HG02678 (cell line): ENCODE results near the gene OVOL1.

Experiments used
- ATAC-seq: cut with Tn5 transposase; IDR thresholded peaks from one replicate; pipeline ENCODE4 v1.9.1; 2021; ENCODE audit warnings: mild to moderate bottlenecking, moderate library complexity; ENCODE audit not compliant: unreplicated experiment

The OVOL1 gene

GRCh38 chr11:65790902-65791650 is 4.2 kb downstream of the OVOL1 start:
- no peak for ATAC-seq

- ATAC-seq = peak; percentile 94
Observed at GRCh38 chr11:65791719-65792213, 4.9 kb downstream of the OVOL1 start.

GRCh38 chr11:65792456-65792855 is 5.6 kb downstream of the OVOL1 start:
- no peak for ATAC-seq

GRCh38 chr11:65793144-65793581 is 6.3 kb downstream of the OVOL1 start:
- no peak for ATAC-seq

GRCh38 chr11:65793625-65794400 is 7.0 kb downstream of the OVOL1 start:
- ATAC-seq = no peak

GRCh38 chr11:65794570-65795510 is 8.0 kb downstream of the OVOL1 start:
- no peak for ATAC-seq

- ATAC-seq = no peak
Observed at GRCh38 chr11:65796726-65797601, 10.1 kb downstream of the OVOL1 start.

GRCh38 chr11:65797711-65798110 is 10.8 kb downstream of the OVOL1 start:
- ATAC-seq = no peak

- ATAC-seq = no peak
Observed at GRCh38 chr11:65798882-65799281, 12.0 kb downstream of the OVOL1 start.

GRCh38 chr11:65801153-65801987 is 14.5 kb downstream of the OVOL1 start:
- ATAC-seq = no peak

GRCh38 chr11:65802841-65803240 is 16.0 kb downstream of the OVOL1 start:
- ATAC-seq = peak; percentile 82

- ATAC-seq = no peak
Observed at GRCh38 chr11:65803797-65804492, 17.1 kb downstream of the OVOL1 start.

- ATAC-seq = no peak
Observed at GRCh38 chr11:65806979-65807378, 20.1 kb downstream of the OVOL1 start.

GRCh38 chr11:65808744-65809341 is 22.0 kb downstream of the OVOL1 start:
- ATAC-seq = no peak

- ATAC-seq = no peak
Observed at GRCh38 chr11:65809496-65809895, 22.6 kb downstream of the OVOL1 start.

GRCh38 chr11:65810046-65810868 is 23.4 kb downstream of the OVOL1 start:
- ATAC-seq = no peak

- no peak for ATAC-seq
Observed at GRCh38 chr11:65811764-65812475, 25.1 kb downstream of the OVOL1 start.
